ENCODE data around the gene PAK1.
"Not testable (repeated sequence)": the region's sequence is repeated elsewhere in the genome, so short reads cannot be mapped to it uniquely, and the experiment has no call there.

Gene PAK1

DNA sequence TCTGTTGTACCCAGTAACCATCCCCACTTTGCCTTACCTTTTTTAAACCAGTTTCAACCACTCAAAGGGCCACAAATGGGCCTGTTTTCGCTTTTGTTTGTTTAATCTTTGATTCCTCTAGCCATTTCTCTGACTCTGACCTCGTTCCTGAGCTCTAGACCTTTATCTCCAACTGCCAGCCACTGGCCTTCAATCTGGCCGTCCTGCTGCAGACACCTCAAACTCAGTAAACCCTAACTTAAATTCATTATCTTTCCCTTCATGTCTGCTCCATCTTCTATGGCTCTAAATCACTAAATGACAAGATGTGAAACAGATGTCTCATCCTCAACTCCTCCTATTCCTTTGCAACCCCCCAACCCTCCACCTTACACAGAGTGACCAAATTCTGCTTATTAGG is 171.1 kb downstream of the PAK1 start:
- no peak for DNase-seq (ENCODE audit: low read depth)

DNA sequence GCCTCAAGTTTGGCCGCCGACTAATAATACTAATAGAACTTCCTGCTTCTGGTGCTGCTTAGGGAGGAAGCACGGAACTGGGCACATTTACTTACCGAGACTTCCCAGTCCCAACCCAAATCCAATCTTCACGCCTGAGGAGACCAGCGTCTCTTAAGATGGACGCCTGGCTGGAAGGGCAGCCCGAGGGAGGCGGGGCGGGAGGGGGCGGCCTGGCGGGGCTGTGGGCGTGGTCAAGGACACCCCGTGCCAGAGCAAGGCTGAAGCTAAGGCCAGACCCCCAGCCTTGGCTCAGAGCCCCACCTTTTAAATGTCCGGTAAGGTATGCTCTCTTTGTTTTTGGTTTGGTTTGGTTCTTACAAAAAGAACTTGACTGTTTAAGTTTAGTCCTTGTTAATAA is 172.4 kb downstream of the PAK1 start, which contains the start of gene GDPD4:
Gene GDPD4, minus strand, starts transcription at position 177 of the 400 bp plus-strand sequence. CDS start 16,549 bp downstream, outside the sequence.
- no peak for DNase-seq (ENCODE audit: low read depth)

DNA sequence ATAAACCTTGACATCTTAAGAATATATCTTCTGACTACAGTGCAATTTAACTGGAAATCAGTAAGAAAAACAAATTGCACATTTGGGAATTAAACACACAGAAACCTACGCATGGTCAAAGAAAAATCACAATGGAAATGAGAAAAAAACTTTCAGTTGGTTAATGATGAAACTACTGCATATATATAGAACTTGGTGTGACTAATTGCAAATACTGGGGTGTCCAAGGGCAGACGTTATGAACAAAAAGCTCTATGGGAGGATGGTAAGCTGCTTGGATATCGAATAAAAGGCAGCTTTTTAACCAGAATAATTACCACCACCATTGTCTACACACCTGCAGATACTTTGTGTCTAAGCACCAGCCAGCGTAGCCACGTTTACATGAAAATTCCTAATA is 173.2 kb downstream of the PAK1 start:
- DNase-seq (ENCODE audit: low read depth): no peak

DNA sequence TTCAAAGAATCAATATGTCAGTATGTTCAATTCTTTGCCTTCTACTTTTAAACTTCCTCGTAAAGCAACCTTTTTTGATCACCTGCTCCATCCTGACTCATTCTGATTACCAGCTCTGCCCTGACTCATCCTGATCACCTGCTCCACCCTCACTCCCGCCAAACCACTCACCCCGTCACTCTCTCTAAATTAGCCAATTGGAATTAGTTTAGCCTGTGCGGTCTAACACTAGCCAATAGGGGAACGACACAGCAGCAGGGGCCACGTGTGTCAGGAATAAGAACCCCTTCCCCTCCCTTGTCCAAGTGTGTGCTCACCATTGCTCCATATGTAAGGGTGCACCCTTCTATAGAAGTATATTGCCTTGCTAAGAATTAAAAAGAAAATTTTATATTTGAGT is 173.9 kb downstream of the PAK1 start:
- not testable (repeated sequence) for DNase-seq (ENCODE audit: low read depth)

DNA sequence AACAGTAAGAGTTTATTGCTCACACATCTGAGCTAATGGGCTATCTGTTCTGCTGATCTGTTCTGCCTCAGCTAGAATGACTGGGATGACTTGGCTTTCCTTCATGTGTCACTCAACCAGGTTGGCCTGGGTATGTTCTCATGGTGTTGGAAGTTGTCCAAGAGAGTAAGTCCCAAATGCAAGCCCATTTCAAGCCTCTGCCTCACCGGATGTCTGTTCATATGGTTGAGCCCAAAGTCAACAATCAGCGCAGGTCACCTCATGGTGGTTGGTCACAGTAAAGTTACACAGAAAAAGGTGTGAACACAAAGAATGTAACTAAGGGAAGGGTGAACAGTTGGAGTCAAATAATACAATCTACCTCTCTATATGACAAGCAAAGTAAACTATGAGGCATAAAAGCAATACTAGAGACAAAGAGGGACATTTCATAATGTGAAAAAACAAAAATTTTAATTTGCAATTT is 174.3 kb downstream of the PAK1 start:
- DNase-seq (ENCODE audit: low read depth): no peak

DNA sequence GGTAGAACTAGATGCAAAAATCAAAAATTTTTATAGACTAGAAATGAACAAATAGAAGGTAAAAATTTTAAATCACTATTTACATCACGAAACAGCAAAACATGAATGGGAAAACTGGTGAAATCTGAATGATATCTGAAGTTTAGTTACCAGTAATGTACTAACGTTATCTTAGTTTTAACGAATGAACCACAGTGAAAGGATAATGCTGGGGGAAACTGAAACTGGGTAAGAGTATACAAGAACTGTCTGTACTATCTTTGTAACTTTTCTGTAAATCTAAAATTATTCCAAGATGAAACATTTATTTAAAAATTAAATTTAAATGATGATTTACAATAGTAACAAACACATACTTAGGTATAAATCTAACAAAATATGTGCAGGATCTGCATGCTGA is 179.9 kb downstream of the PAK1 start:
- no peak for DNase-seq (ENCODE audit: low read depth)

DNA sequence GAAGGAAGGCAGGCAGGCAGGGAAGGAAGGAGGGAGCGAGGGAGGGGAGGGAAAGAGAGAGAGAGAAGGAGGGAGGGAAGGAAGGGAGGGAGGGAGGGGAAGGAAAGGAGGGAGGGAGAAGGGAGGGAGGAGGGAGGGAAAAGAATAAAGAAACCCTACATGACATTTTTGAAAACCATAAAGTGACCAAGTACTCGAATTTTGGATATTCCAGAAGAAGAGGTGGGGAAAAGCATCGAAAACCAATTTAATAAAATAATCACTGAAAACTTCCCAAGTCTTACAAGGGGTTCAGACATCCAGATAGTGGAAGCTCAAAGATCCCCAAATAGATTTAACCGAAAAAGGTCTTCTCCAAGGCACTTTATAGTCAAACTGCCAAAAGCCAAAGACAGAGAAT is 184.2 kb downstream of the PAK1 start:
- DNase-seq (ENCODE audit: low read depth): no peak

DNA sequence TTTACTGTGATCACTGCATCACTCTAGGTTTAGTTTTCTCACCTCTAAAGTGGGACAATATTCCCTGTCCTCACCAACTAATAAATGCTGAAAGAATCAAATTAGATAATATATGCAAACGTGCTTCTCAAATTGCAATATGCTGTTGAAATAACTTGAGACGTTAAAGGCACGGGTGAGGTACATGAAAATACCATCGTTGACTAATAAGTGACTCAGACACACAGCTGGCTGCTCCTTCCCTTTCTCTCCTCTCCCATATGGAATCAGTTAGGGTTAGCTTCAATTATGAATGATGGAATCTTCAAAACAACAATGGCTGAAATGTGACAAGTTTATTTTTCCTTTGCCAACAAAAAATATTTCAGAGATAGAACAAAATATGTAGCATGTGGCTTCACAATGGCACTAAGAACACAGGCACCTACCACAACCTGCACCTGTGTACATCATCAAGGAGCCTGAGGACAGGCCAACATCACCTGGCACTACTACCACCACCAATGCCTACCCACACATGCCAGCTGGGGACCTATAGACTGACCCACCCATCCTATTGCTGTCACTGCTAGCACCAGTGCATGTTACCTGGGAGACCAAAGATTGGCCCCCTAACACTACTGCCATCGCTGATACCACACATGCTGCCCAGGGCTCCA is 186.2 kb downstream of the PAK1 start:
- no peak for DNase-seq (ENCODE audit: low read depth)

DNA sequence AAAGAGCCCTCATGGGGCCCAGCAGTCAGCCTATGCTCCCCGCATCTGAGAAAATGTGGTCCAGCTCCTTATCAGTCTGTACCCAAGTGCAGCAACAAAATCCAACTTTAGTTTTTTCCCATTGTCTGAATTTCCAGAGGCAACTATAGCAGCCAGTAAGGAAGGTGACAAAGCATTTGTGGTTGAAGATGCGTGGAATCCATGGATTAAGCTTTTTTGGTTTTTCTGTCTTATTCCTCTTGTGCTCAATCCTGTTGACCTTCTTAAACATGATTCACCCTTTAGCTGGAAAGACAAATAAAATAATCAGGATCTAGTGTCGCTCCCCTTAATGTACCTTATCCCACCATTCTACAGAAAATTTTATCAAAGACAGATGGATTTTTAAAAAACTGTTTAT is 186.8 kb downstream of the PAK1 start:
- DNase-seq (ENCODE audit: low read depth): no peak

DNA sequence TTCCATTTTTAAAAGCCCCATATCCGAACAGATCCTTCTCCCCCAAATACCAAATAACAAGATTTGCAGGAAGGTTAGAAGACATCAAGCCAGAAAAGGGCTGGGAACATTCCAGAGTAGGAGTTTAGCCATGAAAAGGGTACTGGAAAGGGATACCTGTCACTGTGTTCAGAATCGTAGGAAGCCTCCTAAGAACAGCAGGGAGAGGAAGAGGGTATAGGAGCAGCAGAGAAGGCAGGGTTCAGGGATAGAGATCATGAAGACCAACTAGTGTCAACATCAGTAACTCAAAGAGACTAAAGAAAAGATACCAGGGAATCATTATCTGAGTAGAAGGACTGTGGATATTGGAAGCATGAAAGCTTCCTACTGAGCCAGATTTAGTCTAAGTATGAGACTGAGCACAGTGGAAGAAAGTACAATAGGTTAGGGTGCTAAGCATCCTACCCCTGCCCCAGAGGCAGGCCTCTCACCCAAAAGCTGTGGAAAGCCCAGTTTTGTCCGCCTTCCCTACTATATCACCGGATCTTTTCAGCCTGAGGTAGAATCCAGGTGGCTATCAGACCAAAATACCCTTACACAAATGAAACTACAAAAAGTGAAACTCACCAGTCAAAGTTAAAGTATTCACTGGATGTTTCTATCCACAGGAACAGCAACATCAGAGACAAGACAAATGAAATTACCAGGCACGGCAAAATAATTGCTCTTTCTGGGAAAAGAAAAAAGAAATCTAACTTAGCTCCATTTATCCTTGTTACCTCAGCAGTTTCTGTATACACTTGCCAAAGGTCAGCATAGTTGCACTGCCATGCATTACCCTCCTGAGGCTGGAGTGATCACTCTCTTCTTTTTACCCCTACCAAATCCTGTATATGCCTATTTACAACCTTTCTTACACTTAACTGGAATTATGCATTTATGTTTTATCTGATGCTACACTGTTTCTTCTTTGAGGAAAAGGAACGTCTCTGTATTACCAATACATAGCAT is 189.1 kb downstream of the PAK1 start:
- no peak for DNase-seq (ENCODE audit: low read depth)

DNA sequence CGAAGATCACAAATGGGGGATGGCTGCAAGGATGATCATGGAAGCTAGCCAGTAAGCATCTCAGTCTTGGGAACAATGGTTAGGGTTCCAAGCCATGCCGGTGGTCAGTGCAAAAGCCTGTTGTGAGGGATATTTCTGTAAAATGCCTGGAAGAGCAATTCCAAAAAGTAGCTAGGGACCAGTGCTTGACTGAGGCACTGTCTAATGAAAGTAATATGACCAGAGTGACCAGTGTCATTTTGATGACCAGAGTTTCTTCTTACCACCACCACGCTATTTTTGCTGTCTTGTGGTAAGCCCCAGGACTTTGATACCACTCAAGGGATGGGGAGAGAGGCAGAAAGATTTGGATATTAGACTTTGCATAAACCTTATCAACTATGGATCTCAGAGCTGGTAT is 190.8 kb downstream of the PAK1 start:
- DNase-seq (ENCODE audit: low read depth): no peak

DNA sequence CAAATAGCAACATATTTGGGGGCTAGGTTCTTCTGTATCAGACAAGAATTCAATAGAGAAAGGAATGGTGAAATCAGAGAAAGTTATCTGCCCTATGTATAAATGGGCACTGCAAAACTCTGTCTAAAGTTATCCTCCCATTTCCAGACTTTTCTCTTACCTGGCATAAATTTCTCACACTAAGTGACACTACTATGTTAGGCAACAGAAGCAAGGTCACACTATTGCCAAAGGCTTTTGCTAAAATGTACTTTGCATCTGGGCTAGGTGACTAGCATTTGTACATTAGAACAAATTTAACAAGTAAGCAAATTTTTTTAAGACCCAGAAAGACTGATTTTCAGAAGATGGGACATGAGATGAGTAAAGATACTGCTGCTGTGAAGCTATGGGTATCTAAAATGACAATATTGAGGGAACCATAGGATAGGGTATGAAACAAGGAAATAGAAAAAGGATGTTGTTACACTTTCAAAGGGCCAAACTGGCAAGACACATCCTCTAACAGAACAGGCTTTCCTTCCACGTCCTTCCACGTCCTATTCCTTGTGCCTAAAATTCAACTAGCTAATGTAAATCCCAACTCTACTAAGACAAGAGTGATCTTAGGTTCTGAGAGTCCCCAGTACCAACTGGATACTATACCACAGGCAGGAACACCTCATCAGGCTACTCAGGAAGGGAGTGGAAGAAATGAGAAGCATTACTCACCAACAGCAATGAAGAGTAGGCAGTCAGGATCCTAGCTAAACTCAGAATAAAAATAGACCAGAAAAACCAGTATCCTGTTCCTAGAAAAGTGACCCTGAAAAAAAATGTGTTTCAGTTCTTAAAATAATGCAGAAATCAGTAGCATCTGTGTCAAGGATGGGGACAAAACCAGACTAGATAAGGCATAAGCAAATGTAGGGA is 195.0 kb downstream of the PAK1 start:
- no peak for DNase-seq (ENCODE audit: low read depth)

DNA sequence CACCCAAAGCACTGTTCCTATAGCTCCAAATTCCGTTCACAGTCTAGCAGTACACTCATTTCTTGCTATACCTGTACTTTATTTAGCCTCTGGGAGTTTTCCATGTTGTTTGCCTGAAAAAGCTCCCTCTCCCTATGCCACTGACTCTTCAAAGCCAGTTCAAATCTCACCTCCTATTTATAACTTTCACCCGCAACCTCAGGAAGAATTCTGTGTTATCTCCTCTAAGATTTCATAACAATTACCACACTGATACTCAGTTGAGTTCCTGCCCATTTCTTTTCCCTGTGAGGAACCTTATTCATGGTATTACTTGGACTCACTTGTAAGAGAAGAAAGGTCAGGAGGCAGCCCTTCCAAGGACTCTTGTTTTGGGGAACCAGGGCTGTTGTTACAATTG is 197.6 kb downstream of the PAK1 start:
- DNase-seq (ENCODE audit: low read depth): no peak

All from stimulated activated CD8-positive, alpha-beta memory T cell treated with anti-CD3 and anti-CD28 coated beads, Interleukin-7, amount 100 ng/mL, for 24 hours (primary cell).